RCC 7860 (cell line): ENCODE results near the gene RNF223.
A peak's percentile ranks its signal among the peaks of the same experiment; 100 is the strongest.
"Not testable (repeated sequence)": the region's sequence is repeated elsewhere in the genome, so short reads cannot be mapped to it uniquely, and the experiment has no call there.

Source experiments
- DNase-seq: peaks from one replicate; pipeline ENCODE4 v3.0.0-alpha.2; 2015; ENCODE audit warnings: low spot score
- FAIRE-seq: peaks from 2 replicates; lab custom pipeline; 2012; peaks lifted over from hg19 to GRCh38; lab: Jason Lieb, UNC

The RNF223 gene

DNA sequence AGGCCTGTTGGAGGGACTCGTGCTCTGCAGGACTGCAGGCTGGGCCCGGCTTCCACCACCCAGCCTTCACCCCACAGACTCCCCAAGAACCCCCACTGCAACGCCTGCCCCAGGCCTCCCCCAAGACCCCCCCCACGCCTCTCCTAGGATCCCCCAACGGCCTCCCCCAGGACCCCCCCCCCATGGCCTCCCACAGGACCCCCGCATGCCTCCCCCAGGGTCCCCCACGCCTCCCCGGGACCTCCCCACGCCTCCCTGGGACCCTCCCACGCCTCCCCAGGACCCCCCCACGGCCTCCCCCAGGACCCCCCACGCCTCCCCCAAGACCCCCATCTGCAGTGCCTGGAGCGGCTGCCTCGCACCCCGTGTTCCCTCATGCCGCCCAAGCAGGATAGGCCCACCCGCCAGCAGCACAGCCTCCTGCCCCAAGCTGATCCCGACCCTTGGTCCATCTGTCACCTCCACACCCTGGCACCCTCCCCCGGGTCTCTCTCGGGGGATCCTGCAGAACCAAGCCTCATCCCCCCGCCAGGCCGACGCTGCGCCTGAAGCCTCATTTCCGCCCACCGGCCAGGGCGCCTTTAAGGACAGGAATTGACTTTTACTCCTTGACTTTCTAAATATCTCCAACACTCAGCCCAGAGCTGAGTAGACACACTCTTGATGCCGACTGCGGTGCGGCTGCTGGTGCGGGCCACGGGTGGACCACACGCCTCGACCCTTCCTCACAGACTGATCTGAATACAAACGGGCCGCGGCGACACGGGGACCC is 14.1 kb upstream of the RNF223 start:
- DNase-seq (no peak), FAIRE-seq (no peak)

DNA sequence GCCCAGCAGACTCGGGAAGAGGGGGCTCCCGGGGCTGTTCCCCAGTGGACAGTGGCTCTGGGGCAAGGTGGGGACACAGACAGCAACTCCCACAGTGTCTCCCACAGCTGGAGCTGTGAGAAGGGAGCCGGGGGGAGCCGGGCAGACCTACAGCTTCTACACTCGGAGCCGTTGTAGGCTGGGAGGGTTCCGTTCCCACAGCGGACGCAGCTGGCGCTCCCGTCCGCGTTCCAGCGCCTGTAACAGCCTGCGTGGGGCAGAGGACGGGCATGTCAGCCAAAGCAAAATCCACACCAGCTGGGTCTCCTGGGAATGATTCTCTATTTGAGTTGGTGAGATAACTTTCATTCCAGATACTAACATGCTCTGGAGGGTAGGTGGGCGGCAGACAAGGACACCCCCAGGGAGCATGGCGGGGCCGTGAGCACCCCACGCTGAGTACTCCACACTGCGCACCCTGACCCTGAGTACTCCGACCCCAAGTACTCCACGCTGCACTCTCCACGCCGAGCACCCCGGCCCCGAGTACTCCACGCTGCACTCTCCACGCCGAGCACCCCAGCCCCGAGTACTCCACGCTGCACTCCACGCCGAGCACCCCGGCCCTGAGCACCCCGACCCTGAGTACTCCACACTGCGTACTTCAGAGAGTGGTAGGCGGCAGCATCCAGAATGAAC is 13.4 kb upstream of the RNF223 start:
- no peak for FAIRE-seq
- DNase-seq, result no peak

DNA sequence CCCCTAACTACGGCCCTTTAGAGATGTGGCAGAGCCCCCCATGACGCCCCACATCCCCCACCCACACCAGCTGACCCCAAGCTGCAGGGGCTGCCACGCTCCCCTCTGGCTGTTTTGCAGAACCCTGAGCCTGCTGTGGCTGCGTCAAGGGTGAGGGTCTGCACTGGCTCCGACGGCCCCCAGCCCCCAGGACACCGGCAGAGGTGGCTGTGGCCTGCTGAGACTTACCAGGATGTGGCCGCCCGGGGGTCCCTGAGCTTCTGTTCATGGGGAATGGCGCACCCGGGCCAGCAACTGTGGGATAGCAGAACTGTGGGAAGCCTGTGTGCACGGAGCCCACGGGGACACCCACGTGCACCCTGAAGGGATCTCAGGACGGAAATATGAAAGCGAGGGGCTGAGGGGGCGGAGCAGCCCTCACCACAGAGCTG is 12.8 kb upstream of the RNF223 start:
- no peak for FAIRE-seq
- no peak for DNase-seq

DNA sequence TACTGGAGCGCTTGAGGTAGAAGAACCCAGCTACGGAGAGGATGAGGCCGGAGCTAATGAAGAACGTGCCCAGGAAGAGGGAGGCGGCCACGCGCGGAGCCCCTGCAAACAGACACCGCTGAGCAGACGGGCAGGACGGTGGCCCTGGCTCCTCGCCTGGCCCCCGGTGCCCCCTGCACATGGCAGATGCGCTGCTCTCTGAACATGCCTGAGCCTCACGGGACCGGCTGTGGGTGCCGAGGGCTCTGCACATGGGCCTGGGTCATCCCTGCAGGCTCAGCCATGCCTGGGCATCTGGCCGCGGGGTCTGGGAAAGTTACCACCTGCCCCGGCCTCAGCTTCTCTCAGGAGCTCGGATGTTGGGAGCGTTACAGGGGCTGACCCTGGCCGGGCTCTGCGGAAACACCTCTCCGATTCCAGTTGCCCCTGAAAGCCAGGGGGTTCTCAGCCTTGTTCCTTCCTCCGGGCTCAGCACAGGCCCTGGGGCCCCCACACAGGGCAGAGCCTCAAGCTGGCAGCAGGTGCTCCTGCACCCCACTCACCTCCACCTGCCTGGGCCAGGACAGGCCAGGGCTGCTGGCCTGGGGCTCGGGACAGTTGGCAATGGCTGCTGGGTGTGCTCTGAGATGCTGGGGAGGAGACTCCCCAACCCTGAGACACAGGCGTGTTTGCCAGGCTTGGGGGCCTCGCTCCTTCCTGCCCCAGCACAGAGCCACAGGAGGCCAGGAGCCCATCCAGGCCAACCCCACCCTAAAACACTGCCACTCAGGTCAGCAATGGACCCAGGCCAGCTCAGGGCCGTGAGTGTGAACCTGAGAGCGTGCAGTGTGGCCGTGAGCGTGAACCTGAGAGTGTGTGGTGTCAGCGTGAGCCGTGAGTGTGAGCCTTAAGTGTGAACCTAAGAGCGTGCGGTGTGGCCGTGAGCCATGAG is 12.1 kb upstream of the RNF223 start:
- no peak for FAIRE-seq
- no peak for DNase-seq

DNA sequence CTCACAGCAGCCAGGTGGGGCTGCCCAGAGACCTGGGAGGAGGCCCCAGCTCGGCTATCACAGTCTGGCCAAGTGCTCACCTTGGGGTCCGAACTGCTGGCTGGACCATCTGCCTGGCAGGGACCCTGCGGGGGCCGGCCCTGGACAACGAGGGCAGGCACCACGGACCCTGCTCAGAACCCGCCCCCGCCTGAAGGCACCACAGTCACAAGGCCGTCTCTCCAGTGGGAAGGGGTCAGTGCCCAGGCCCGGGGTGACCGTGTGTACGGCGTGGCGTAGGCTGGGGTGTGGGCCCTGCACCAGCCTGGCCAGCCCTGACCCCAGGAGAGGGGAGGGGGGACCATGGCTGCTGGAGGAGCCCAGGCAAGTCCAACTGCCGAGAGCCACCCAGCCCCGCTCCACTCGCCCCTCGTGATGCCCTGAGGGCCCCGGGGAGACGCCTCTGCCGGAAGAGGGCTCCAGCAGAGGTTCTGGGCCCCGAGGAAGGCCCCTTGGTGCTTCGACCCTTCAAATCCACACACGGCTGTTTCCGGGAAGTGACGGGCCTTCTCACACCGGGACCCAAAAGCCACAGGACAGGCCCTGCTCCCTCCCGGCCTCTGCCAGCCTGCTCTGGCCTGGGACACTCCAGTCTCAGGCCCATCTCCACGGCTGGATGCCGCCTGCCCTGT is 11.2 kb upstream of the RNF223 start:
- DNase-seq (no peak), FAIRE-seq (no peak)

DNA sequence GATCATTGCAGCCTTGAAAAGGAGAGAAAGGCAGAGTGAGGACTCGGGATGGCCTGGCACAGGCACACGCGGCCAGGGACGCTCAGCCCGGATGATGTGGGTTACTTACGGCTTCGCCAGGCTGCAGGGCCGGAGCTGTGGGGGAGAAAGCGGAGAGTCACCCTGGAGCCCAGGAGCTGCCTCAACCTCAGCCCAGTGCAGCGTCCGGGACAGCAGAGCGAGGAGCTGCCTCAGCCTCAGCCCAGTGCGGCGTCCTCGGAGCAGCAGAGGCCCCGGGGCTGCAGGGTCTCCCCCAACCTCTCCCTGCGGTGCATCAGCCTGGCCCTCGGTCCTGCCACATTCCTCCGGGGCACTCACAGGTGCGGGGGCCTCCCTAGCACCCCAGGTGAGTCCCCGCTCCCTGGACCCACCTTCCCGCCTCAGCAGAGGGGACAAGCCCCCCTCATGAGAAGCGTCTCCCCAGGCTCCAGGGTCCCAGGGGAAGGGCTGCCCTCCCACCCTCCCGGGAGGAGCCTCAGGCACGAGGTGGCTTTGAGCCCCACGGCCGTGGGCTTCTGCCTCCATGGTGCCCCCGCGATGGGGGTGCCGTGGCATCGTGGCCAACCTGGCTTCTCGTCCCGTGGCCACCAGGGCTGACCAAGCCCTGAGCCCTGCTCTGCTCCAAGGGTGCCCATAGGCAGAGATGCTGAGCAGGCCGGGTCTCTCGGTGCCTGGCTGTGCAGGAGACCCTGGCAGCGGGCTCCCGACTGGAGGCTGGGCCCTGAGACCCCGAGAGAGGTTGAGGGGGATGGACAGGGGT is 10.5 kb upstream of the RNF223 start:
- no peak for FAIRE-seq
- no peak for DNase-seq

DNA sequence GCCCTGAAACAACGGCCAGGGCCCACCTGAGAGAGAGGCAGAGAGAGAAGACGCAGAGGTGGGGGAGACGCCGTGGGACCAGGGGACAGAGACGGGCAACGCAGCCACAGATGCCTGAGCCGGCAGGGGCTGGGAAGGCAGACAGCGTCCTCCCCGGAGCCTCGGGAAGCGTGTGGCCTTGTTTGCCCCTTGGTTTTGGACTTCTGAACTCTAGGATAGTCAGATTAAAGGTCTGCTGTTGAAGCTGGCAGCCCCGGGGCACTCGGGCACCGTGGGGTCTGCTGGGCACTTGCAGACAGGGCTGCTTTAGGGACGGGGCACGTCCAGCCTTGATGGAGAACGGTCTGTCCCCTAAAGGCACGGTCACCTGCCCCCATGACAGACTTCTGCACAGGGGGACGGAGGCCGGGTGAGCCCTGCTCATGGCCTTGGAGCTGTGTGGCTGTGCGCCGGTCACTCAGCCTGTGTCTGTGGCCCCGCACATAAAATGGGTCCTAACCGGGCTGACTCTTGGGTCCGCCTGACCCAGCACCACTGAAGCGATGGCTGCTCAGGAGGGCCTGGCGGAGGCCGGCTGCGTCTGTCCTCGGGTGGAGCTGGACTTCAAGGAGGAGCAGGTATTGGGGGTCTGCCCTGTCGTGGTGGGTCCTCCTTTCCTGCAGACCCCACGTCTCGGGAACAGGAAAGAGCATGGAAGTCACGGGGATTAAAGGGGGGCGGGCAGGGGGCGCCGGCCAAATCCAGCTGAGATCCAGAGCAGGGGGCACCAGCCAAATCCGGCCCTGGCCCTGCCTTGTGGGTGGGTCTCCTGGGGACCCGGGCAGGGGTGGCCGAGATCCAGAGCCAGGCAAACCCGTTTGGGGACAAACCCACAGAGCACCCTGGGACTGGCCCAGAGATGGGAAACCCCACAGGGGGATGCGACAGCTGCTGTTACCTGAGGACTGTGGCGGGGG is 9.6 kb upstream of the RNF223 start:
- DNase-seq (no peak), FAIRE-seq (no peak)

DNA sequence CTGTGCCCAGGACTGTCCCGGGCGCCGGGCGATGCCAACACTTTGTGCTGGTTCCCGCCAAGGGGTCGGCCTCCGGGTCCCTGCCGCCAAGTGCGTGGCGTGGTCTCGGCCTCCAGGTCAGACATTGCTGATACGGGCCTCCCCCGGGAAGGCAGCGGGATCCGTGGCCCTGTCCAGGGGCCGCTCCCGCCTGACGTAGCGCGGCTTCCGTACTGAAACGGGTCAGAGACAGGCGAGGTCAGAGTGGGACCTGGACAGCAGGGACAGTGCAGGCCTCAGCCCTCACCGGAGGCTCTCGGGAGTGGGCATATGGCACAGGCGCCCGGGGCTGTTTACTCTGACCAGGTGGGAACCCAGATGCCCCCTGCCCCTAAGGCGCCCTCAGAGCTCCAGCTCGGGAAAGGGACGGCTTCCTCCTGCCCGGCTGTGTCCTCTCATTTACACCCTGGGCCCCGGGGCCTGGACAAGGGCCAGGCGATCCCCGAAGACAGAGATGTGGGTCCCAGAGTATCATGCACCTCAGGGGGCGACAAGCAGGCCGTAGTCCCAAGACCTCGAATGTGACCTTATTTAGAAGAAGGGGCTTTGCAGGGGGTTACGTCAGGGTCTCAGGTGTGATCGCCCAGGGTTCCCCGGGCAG is 8.8 kb upstream of the RNF223 start:
- FAIRE-seq (no peak), DNase-seq (no peak)

DNA sequence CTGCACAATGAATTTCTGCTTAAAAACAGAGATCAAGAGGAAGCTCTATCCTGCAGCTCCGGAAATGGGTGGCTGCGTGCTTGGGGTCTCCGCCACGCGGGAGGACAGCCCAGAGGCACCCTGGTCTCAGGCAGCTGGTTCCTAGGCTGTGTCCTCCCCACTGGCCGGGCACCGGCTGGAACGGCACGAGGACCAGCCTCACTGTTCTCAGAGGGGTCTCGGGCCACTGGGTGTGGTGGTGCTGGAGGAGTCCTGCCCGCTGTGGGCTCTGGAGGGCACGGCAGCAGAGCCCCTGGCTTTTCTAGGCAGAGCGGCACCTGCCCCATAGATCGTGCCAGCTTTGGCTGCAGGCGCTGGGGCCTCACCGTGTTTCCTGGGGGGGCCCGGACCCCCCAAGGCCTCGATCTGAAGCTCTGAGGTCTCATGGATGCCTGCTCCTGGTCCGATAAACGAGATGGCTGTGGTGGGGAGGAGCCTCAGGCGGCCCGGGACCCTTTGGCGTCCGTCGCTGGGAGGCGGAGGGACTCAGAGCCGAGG is 8.2 kb upstream of the RNF223 start:
- FAIRE-seq, result no peak
- DNase-seq, result no peak

DNA sequence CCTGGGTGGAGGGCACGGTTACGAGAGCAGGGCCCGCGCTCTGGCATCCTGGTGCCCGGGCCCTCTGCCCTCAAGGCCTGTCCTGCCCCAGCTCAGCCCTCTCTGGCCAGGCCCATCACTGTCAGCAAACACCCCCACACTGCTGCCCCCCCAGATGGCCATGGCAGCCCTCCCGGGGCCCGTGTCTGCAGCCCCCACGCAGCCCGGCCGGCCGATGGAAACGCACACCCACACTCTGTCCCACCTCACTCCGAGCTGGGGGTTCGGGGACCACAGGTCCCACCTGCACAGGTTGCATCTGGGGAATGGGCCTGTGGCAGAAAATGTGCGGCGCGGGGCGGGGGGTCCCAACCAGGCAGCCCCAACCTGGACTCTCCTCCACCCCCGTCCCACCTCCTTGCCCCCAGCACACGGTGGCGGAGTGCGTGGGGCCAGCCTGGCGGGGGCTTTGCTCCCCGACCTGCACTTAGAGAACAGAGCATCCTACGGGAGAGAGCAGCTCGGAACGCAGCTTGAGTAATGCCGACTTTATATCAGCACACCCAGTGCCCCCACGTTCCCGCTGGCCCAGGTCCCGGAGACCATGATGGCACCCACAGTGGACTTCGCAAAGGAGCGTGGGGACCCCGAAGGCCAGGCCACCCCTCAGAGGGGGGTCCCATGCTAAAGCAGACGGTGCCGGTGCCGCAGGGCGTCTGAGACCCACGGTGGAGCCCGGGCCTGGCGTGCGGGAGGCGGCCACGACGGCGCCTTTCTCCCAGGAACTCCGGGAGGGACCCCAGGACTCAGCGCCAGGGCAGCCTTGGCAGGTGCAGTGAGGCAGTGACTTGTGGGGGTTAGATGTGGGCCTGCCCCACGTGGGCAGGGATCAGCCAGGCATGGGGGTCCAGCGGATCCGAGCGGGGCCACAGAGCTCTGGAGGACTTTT is 7.5 kb upstream of the RNF223 start:
- FAIRE-seq, result no peak
- DNase-seq, result no peak

DNA sequence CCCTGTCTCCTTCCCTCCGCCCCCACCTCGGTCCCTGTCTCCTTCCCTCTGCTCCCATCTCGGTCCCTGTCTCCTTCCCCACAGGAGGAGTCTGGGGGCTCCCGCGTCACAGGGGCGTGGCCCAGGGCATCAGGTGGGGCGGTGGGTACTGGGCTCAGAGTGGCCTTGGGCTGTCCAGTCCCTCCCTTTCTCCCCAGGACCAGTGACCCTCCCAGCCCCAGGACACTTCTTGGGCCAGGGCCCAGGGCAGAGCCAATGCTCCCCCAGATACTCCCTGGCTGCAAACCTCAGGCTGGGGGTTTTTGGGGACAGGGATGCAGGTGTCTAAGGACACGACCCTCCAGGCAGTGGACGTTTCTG is 6.8 kb upstream of the RNF223 start:
- DNase-seq (no peak), FAIRE-seq (no peak)

DNA sequence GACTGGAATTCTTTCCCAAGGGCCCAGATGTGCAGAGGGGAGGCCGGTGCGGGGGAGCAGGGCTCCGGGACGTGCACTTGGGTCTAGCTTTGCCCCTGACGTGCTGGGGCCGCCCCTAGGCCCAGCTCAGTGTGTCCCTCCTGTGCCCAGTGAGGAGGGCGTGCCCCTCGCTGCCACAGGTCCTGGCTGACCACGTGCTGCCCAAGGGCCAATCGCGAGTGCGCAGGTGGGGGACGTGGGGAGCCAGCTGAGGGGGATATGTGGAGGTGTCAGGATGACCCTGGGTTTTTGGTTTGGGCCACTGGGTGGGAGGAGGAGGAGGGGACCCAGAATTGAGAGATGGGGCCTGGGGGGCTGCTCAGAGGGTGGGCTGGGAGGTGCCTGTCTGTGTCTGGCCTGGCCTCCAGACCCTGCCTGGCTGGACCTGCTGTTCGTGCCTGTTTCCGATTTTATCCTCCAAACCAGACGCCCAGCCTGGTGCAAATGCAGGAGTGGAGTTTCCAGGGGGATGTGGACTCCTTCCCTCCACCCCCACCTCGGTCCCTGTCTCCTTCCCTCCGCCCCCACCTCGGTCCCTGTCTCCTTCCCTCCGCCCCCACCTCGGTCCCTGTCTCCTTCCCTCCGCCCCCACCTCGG is 6.1 kb upstream of the RNF223 start:
- FAIRE-seq (no peak), DNase-seq (peak; percentile 35)

DNA sequence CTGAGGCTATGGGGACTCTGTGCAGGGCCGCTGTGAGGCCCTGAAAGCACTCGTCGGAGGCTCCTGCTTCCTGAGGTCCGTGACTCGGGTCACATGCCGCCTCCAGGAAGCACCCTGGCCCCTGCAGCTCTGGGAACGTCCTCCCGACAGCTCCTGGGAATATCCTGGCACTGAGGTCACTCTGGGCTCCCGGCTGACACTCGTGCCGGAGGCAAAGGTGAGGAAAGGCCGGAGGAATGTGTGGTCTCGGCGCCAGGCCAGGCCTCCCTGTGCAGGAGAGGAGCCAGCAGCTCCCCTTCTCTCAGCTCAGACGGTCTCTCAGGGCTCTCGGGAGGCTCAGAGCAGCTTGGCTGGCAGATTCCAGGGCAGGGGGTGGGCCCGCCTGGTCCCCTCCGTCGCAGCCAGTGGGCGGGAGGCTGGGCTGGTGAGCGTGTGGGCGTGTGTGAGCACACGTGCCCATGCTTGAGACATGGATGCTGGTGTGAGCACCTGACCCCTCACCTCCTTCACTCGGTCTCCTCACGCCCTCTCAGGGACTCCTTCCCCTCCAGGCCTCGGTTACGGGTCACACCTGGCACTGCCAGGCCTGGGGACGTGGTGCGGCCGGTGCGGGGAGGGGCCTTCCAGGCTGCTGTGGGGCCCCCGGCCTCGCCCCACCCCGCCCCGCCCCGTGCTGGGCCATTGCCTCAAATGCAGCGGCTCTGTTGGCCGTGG is 5.5 kb upstream of the RNF223 start:
- FAIRE-seq (peak; percentile 91), DNase-seq (peak; percentile 97)

DNA sequence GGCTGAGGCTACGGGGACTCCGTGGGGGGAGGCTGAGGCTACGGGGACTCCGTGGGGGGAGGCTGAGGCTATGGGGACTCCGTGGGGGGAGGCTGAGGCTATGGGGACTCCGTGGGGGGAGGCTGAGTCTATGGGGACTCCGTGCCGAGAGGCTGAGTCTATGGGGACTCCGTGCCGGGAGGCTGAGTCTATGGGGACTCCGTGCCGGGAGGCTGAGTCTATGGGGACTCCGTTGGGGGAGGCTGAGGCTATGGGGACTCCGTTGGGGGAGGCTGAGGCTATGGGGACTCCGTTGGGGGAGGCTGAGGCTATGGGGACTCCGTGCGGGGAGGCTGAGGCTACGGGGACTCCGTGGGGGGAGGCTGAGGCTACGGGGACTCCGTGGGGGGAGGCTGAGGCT is 3.3 kb upstream of the RNF223 start:
- not testable (repeated sequence) for FAIRE-seq, DNase-seq

DNA sequence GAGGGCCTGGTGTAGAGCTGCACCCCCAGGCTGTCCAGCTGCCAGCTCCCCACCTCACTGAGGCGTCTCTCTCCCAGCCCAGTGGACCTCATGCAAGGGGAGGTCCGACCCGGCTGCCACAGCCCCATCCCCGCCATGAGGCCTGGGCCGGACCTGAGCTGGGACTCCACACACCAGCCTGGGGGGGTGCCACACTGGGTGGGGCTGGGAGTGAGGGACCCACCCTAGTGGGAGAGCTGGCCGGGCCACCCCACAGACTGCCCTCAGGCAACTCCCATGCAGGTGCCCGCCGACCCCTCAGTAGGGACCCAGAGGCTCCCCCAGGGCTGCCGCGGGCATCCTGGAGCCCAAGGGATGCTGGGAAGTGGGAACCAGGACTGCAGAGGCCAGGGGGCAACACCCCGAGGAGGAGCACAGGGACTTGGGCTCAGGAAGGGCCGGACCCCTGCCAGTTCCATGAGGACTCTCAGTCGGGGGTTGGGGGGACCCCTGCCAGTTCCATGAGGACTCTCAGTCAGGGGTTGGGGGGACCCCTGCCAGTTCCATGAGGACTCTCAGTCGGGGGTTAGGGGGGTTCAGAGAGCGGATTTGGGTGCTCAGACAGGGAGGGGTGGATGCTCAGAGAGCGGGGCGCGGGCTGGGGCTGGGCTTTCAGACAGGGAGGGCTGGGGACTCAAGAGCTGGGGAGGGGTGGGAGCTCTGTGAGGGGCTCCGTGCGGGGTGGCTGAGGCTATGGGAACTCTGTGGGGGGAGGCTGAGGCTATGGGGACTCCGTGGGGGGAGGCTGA is 1.2 kb upstream of the RNF223 start:
- DNase-seq (no peak), FAIRE-seq (no peak)
